HUES48 (cell line): ENCODE results near the gene PTTG2.

Source experiments
- H3K27ac ChIP-seq: one replicate; pipeline ENCODE4 v1.7.0; 2013; ENCODE audit warnings: low read depth, low read length, inconsistent platforms
- H3K27me3 ChIP-seq: 2 replicates; pipeline ENCODE4 v1.6.1; 2013; ENCODE audit warnings: mild to moderate bottlenecking, low read length; ENCODE audit not compliant: control insufficient read depth, insufficient read depth
- H3K36me3 ChIP-seq: 2 replicates; pipeline ENCODE4 v1.6.1; 2013; ENCODE audit warnings: low read length; ENCODE audit not compliant: control insufficient read depth, insufficient read depth
- H3K4me1 ChIP-seq: 2 replicates; pipeline ENCODE4 v1.6.1; 2013; ENCODE audit warnings: mild to moderate bottlenecking, low read length; ENCODE audit not compliant: control insufficient read depth, insufficient read depth
- H3K4me3 ChIP-seq: 2 replicates; pipeline ENCODE4 v1.5.1; 2013; ENCODE audit warnings: mild to moderate bottlenecking, low read depth, low read length
- H3K9ac ChIP-seq: 2 replicates; pipeline ENCODE4 v1.6.1; 2013; ENCODE audit warnings: mild to moderate bottlenecking, low read depth, low read length, moderate library complexity
- H3K9me3 ChIP-seq: 2 replicates; pipeline ENCODE4 v1.6.1; 2013; ENCODE audit warnings: low read length; ENCODE audit not compliant: control insufficient read depth, insufficient read depth

The PTTG2 gene

DNA sequence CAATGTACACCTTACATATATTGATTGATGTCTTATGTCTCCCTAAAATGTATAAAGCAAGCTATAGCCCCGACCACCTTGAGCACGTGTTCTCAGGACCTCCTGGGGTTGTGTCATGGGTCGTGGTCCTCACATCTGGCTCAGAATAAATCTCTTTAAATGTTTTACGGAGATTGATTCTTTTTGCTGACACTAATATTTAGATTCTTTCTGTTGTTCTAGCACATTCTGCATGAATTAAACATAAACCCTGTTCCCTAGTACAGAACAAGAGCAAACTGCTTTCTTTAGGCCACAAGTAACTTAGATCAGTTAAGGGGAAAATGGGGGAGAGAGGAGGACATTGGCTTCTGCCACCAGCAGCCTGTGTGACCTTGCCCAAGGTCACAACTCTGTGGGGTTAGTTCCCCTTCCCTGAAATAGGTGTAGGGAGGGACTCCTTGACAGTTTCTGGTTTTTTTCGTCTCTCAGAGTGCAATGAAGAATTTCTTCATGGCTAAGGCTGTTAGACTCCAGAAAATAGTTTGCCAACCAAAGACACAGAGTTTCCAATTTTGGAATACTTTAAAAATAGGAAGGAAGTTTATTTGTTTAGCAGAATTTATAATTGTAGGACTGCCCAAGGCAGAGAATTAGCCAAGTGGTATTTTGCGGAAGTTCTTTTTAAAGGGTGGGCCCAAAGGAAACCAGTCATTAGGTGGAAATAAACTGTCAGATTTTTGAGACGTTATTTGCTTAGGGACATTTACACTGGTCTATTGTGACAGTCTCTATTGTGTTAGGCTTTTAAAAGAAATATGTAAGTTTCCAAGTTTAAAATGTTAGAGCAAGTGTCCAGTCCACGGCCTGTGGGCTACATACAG is 29.4 kb downstream of the PTTG2 start:
- H3K4me1 ChIP-seq: peaks cover 65% of the 10 kb centered on the region
- H3K9me3 ChIP-seq: no peaks in the 10 kb centered on the region
- peak overlapping the region; percentile 41; the same call in 1 of the 2 replicates for H3K4me3 ChIP-seq
- no peaks in the 10 kb centered on the region for H3K36me3 ChIP-seq
- H3K27ac ChIP-seq: peak overlapping the region; percentile 76
- H3K27me3 ChIP-seq: no peaks in the 10 kb centered on the region
- H3K9ac ChIP-seq: peak overlapping the region; percentile 34; the same call in 1 of the 2 replicates

GRCh38 chr4:37990731-37991245 is 30.6 kb downstream of the PTTG2 start:
- no peaks in the 10 kb centered on the region for H3K9me3 ChIP-seq
- no peak overlapping the region for H3K4me3 ChIP-seq
- no peaks in the 10 kb centered on the region for H3K36me3 ChIP-seq
- H3K9ac ChIP-seq: no peak overlapping the region
- H3K27ac ChIP-seq: peak overlapping the region; percentile 6
- H3K4me1 ChIP-seq: peaks cover 72% of the 10 kb centered on the region
- H3K27me3 ChIP-seq: no peaks in the 10 kb centered on the region

DNA sequence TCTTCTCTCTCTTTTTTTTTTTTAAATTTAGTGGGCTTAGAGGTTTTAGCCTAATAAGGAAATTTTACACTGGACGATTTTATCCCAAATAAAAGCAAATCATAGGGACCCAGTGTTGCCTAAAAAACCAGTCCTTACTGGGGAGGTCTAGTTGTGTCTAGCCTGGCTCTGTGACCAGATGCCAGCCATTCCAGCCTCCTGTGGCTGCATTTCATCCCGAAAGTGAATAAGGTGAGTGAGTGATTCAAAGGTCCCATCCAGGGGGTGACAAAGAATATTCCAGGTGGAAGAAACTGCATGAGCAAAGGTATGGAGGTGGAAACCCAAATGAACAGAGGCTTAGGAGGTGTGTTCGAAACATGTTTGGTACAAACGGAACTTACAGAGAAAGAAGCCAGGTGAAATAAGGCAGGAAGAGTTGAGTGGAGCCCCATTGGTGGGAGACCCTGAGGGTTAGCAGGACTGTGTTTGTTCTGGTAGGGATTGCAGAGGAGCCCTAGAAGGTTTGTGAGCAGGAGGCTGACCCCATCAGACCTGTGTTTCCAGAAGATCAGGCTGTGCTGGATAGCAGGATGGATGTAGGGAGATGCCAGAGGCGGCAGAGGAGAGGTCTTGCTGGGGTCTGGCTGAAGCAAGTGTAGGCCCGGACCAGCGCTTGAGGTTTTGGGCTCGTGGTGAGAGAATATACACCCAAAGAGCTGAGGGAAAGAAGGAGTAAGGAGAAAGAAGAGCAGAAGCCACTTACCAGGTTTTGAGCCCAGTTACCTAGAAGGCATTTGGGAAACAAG is 31.6 kb downstream of the PTTG2 start:
- Histone ChIP-seq H3K9ac (no peak overlapping the region; the same call in 1 of the 2 replicates), H3K27me3 (no peaks in the 10 kb centered on the region), H3K4me3 (no peak overlapping the region), H3K36me3 (no peaks in the 10 kb centered on the region), H3K4me1 (peaks cover 67% of the 10 kb centered on the region), H3K27ac (no peak overlapping the region), H3K9me3 (no peaks in the 10 kb centered on the region)

DNA sequence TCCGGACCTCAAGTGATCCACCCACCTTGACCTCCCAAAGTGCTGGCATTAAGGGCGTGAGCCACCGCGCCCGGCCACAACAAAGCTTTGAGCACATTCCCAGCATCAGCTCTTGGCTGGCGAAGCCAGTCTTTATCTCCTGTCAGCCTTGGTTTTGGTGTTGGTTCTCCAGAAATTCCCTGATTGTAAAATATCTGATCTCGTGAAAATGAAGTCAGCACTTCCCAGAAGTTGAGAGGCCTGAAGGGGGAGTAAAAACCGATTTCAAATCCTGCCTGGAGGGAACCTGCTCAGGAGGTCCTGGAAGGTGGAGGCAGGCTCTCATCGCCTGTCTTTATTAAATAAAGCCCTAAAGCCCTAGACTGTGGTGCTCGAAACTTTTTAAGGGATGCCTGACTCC is 33.6 kb downstream of the PTTG2 start:
- Histone ChIP-seq H3K36me3 (no peaks in the 10 kb centered on the region), H3K4me1 (peaks cover 51% of the 10 kb centered on the region), H3K27me3 (no peaks in the 10 kb centered on the region), H3K4me3 (no peak overlapping the region), H3K9ac (no peak overlapping the region), H3K9me3 (no peaks in the 10 kb centered on the region), H3K27ac (peak overlapping the region; percentile 50)

- H3K4me3 ChIP-seq: no peak overlapping the region
- no peaks in the 10 kb centered on the region for H3K9me3 ChIP-seq
- no peaks in the 10 kb centered on the region for H3K27me3 ChIP-seq
- no peaks in the 10 kb centered on the region for H3K36me3 ChIP-seq
- H3K9ac ChIP-seq: peak overlapping the region; percentile 18; the same call in 1 of the 2 replicates
- H3K4me1 ChIP-seq: peaks cover 43% of the 10 kb centered on the region
- peak overlapping the region; percentile 50 for H3K27ac ChIP-seq
Observed at GRCh38 chr4:37994569-37994968, 34.4 kb downstream of the PTTG2 start.

DNA sequence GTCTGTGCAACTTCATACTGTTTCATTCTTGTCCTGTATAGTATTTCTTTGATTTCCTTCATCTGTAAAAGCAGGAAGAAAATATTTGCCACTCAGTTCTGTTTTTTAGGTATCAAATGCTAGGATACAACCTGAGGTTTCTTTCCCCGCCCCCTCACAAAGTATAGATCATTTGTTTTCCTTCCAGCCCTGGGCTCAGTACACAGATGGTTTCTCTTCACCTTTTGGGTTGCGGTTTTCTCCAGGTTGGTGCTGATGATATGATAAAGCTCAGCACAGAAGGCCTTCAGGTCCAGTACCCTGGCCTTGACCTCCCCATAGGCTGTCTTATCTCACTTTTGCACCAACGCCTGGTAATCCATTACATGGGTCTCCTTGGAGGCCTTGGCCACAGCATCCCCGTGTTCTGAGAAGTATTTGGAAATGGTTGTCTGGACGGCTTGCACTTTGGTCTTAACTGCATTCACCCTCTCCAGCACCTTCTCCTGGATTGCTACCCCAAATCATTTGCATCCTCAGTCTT is 35.2 kb downstream of the PTTG2 start:
- H3K4me3 ChIP-seq: no peak overlapping the region
- no peaks in the 10 kb centered on the region for H3K27me3 ChIP-seq
- H3K4me1 ChIP-seq: peaks cover 36% of the 10 kb centered on the region
- no peaks in the 10 kb centered on the region for H3K36me3 ChIP-seq
- no peaks in the 10 kb centered on the region for H3K9me3 ChIP-seq
- no peak overlapping the region for H3K9ac ChIP-seq
- H3K27ac ChIP-seq: peak overlapping the region; percentile 50

DNA sequence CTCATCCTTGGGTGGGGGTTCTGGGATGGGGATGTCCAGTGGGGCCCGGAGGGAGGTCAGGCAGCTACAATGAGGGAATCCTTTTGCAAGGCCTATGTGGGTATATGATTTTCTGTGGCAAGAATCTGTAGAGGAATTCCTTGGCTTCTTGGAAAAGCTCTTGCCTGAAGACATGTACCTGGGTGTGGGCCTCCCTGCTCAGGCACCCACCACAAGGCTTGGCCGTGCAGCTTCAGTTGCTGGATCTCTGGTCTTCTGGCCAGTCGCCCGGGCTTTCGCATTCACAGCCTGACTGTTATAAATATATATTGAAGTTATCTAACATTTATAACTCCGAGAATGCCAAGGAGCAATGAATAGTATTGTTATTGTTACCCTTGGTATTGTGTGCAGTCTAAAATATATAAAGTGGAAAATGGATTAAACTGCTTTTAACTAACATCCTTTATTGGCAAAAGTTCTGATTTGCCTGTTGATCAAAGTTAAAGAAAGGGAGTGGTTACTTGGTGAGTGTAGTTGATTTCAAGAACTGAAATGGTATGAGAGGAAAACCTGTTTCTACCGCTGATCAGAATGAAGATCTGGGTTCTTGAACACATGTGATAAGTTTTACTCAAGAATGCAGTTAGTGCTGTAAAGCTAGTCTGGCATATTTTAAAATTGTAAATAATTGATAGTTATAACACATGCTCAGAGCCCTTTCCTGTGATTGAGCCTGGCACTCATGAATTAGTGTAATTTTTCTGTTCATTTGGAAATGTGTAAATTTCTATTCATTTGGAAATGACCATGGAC is 36.0 kb downstream of the PTTG2 start:
- Histone ChIP-seq H3K9me3 (no peaks in the 10 kb centered on the region), H3K27ac (no peak overlapping the region), H3K9ac (no peak overlapping the region), H3K36me3 (no peaks in the 10 kb centered on the region), H3K4me3 (no peak overlapping the region), H3K27me3 (no peaks in the 10 kb centered on the region), H3K4me1 (peaks cover 30% of the 10 kb centered on the region)

GRCh38 chr4:37998226-37998625 is 38.0 kb downstream of the PTTG2 start:
- H3K9me3 ChIP-seq: no peaks in the 10 kb centered on the region
- H3K36me3 ChIP-seq: no peaks in the 10 kb centered on the region
- H3K27me3 ChIP-seq: no peaks in the 10 kb centered on the region
- H3K9ac ChIP-seq: no peak overlapping the region
- H3K4me3 ChIP-seq: no peak overlapping the region
- no peak overlapping the region for H3K27ac ChIP-seq
- H3K4me1 ChIP-seq: peaks cover 40% of the 10 kb centered on the region

GRCh38 chr4:37999000-37999716 is 39.0 kb downstream of the PTTG2 start:
- Histone ChIP-seq H3K27ac (no peak overlapping the region), H3K4me1 (peaks cover 47% of the 10 kb centered on the region), H3K9me3 (no peaks in the 10 kb centered on the region), H3K9ac (no peak overlapping the region), H3K4me3 (no peak overlapping the region), H3K36me3 (no peaks in the 10 kb centered on the region), H3K27me3 (no peaks in the 10 kb centered on the region)

GRCh38 chr4:37999965-38000364 is 39.8 kb downstream of the PTTG2 start:
- Histone ChIP-seq H3K4me3 (no peak overlapping the region), H3K36me3 (no peaks in the 10 kb centered on the region), H3K27me3 (no peaks in the 10 kb centered on the region), H3K27ac (no peak overlapping the region), H3K4me1 (peaks cover 46% of the 10 kb centered on the region), H3K9me3 (no peaks in the 10 kb centered on the region), H3K9ac (no peak overlapping the region)
